Heart left ventricle (tissue), 16 donors: ENCODE results near the gene CIAO1. TPM values are rescaled to one million over a fixed set of nuclear protein-coding genes. Genes with fewer than 3 reads are reported as not detected.

ENCODE experiments used
- ATAC-seq, 4 donors: fragments of 200-7000 bp; cut with Tn5 transposase; one replicate each; pipeline ENCODE4 v1.9.1; 2020 to 2022; ENCODE audit warnings: moderate library complexity in 4 of 4, mild to moderate bottlenecking in 3 of 4, moderate number of reproducible peaks in 1 of 4
- DNase-seq, 5 donors: peaks; one replicate each; pipeline ENCODE4 v3.0.0-alpha.2; 2020
- H3K27ac ChIP-seq, 12 donors: fragments of 200-600 bp; sonication (generic) in 4 of 12; one replicate each; pipeline versions ENCODE4 v1.5.0 to v1.8.0; 2016 to 2022; ENCODE audit warnings: mild to moderate bottlenecking in 2 of 12
- H3K27me3 ChIP-seq, 9 donors: fragments of 200-600 bp; sonication (generic) in 2 of 9; one replicate each; pipeline versions ENCODE4 v1.5.1 to v1.8.0; 2016 to 2022; ENCODE audit warnings: mild to moderate bottlenecking in 3 of 9
- H3K36me3 ChIP-seq, 9 donors: fragments of 200-600 bp; sonication (generic) in 2 of 9; one replicate each; pipeline versions ENCODE4 v1.5.0 to v1.8.0; 2018 to 2022; ENCODE audit warnings: mild to moderate bottlenecking in 2 of 9
- H3K4me1 ChIP-seq, 12 donors: fragments of 200-600 bp; sonication (generic) in 4 of 12; one replicate each; pipeline versions ENCODE4 v1.5.0 to v1.8.0; 2016 to 2022; ENCODE audit warnings: mild to moderate bottlenecking in 3 of 12
- H3K4me3 ChIP-seq, 12 donors: fragments of 200-600 bp; sonication (generic) in 4 of 12; one replicate each; pipeline versions ENCODE4 v1.5.0 to v1.8.0; 2017 to 2022; ENCODE audit warnings: mild to moderate bottlenecking in 9 of 12, moderate library complexity in 4 of 12
- H3K9me3 ChIP-seq, 12 donors: fragments of 200-600 bp; sonication (generic) in 4 of 12; one replicate each; pipeline versions ENCODE4 v1.5.0 to v1.8.0; 2016 to 2022; ENCODE audit warnings: mild to moderate bottlenecking in 1 of 12
- POLR2A ChIP-seq, 2 donors: fragments of 450-650 bp; IDR thresholded peaks; one replicate each; pipeline ENCODE4 v1.6.1; 2017; ENCODE audit warnings: antibody characterized with exemption in 2 of 2, mild to moderate bottlenecking in 2 of 2, moderate library complexity in 2 of 2
- WGBS, 4 donors: extraction: QIAGEN DNeasy Blood & Tissue Kit in 2 of 4; methylation state at CpG; one replicate each; pipeline versions ENCODE4 v1.1.5 to v1.1.7; 2013 to 2018; 5-methylcytosine and 5-hydroxymethylcytosine counted together
- intact Hi-C, 10 donors: fragments of 100-400 bp; cut with DNase I; formaldehyde crosslinking; loops; one replicate each; pipeline versions ENCODE4 v1.11.1 to v1.14.2; 2022
- polyA plus RNA-seq, 2 donors: library from polyadenylated mRNA; stranded (reverse); fragments of 200-250 nt; gene quantifications; one replicate each; pipeline ENCODE4 v1.2.3, GENCODE V29; 2013
- total RNA-seq, 9 donors: library from RNA; depleted of rRNA in 2 of 9; stranded (reverse); fragments of >200 nt in 2 of 9; fragmentation: NEBNext Ultra II Directional in 3 of 9; extraction: Animal tissue kit (Norgen Biotek cat#: 25700) in 3 of 9; gene quantifications; one replicate each; pipeline versions ENCODE4 v1.1.0 to v1.2.4, GENCODE V29; 2016 to 2023
- TF ChIP-seq, protein P1 (sequence below), 12 donors: fragments of 200-600 bp; sonication (generic) in 4 of 12; IDR thresholded peaks; one replicate each; pipeline versions ENCODE4 v1.5.0 to v1.8.0; 2018 to 2022; ENCODE audit warnings: antibody characterized with exemption in 12 of 12, mild to moderate bottlenecking in 5 of 12
- donor health status: ischemic (EF 13 %, LVEDD 7.1; RV severe dilation, severe dysfunction).
- donor health status: healthy with polysubstance abuse.
- donor health status: DM: no; HTN: yes; CAD: no.
- donor health status: DM: no; HTN: no; CAD: no.
- donor health status: ischemic (EF 25% LVEDD 6.9; RV normal size, moderate dysfunction).
- donor health status: ischemic (EF 25% LVEDD 5.7; RV mildly dilated, moderate dysfunction).
- donor health status: healthy.
- donor health status: DM: yes; HTN: yes; CAD: no.
- donor health status: ischemic (EF 35%, LVEDD 5.7; RV mildly dilated, moderate dysfunction).
- donor health status: nonischemic (EF 11% LVEDD 7.7; RV severe dilation, severe dysfunction).
- donor health status: DM: yes; HTN: yes; CAD: no.
- donor health status: PGD.
- donor health status: ischemic (EF 29% LVEDD 5.4; RV normal size, mild dysfunction).
- donor health status: nonischemic (EF 23%, LVEDD 6.1; RV moderate dilation, normal function).

CIAO1 gene
- total and polyA plus RNA-seq, 11 donors = 20.5 to 109 (median 68.7) TPM

DNA sequence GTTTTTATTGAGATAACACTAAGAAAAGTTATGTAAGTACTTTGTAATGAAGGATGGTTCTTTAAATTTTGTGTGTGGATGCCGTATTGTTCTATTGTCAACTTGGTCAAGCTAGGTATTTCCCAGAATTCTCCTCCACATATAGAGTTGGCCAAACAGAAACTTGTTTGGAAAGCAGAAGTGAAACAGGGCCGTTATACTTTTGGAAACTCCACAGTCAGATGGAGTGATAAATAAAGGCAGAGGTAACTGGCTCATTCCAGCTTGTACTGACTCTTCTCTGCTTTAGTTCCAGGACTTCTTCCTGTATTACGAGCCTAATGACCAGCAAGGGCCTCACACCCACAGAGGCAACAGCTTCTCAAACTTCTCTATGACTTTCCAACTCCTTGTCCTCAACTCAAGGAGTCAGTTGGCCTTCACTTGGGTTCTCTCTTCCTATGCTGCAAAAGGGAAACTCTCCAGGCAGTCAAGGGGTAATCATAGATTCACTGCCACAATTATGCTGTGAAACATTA lies 41.0 kb upstream of the CIAO1 start:
- WGBS, 4 donors = 72 to 78% (median 74%) methylated on average over 3 of the region's 3 CpGs
- no peaks in the 10 kb centered on the region for H3K27me3 ChIP-seq
- H3K36me3 ChIP-seq = peaks cover 0 to 4% (median 0%) of the 10 kb centered on the region in 9 donors
- peaks cover 0 to 26% (median 0%) of the 10 kb centered on the region in 12 donors for H3K4me1 ChIP-seq
- peaks cover 0 to 5% (median 0%) of the 10 kb centered on the region in 12 donors for H3K9me3 ChIP-seq
- TF ChIP-seq, protein P1, sequence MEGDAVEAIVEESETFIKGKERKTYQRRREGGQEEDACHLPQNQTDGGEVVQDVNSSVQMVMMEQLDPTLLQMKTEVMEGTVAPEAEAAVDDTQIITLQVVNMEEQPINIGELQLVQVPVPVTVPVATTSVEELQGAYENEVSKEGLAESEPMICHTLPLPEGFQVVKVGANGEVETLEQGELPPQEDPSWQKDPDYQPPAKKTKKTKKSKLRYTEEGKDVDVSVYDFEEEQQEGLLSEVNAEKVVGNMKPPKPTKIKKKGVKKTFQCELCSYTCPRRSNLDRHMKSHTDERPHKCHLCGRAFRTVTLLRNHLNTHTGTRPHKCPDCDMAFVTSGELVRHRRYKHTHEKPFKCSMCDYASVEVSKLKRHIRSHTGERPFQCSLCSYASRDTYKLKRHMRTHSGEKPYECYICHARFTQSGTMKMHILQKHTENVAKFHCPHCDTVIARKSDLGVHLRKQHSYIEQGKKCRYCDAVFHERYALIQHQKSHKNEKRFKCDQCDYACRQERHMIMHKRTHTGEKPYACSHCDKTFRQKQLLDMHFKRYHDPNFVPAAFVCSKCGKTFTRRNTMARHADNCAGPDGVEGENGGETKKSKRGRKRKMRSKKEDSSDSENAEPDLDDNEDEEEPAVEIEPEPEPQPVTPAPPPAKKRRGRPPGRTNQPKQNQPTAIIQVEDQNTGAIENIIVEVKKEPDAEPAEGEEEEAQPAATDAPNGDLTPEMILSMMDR (IDR thresholded peaks at IDR 0.05) = no peak
- no peak for TF ChIP-seq POLR2A (IDR thresholded peaks at IDR 0.05)
- H3K27ac ChIP-seq = peak overlapping the region in 1 of 12 donors; percentile 87
- ATAC-seq (peak in 2 of 4 donors; percentile 47 to 49), DNase-seq (no peak)
- no peak overlapping the region for H3K4me3 ChIP-seq
- intact Hi-C loops = no loop called here

DNA sequence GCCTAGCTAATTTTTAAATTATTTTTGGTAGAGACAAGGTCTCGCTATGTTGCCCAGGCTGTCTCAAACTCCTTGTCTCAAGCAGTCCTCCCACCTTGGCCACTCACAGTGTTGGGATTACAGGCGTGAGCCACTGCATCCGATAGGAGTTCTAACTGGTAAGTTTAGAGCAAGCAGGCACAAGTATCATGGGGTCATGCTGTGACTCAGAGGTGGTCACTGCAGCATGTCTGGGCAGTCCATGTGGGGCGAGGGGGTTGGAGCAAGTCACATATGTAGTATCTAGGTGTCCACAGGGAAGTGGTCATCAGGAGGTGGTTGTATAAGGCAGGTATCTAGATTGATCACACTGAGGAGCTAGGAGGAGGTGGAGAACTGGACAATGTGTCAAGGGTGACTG lies 34.7 kb upstream of the CIAO1 start:
- peaks cover 0 to 12% (median 0%) of the 10 kb centered on the region in 12 donors for H3K4me1 ChIP-seq
- no peak for DNase-seq
- no peak for TF ChIP-seq POLR2A (IDR thresholded peaks at IDR 0.05)
- TF ChIP-seq, protein P1 (IDR thresholded peaks at IDR 0.05) = no peak
- no peaks in the 10 kb centered on the region for H3K27me3 ChIP-seq
- no peak overlapping the region for H3K27ac ChIP-seq
- intact Hi-C loops = no loop called here
- no peak overlapping the region for H3K4me3 ChIP-seq
- ATAC-seq = no peak
- H3K9me3 ChIP-seq = no peaks in the 10 kb centered on the region
- WGBS, 4 donors = 90 to 98% (median 97%) methylated on average over 4 of the region's 4 CpGs
- H3K36me3 ChIP-seq = peaks cover 0 to 4% (median 0%) of the 10 kb centered on the region in 9 donors

DNA sequence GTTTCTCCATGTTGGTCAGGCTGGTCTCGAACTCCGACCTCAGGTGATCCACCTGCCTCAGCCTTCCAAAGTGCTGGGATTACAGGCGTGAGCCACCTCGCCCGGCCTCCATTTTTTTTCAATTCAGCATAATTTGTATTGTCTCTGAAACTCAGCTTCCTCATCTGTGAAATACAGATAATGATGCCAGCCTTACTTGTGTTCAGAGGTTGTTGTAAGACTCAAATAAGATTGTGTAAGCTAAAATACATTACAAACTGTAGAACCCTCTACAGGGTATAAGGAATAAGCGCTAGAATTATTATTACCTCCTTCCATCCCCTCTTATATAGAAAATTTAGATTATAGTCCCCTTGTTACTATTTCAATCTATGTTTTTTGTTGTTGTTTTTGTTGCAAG lies 32.6 kb upstream of the CIAO1 start:
- Histone ChIP-seq H3K36me3 (no peaks in the 10 kb centered on the region), H3K4me1 (peaks cover 0 to 12% (median 0%) of the 10 kb centered on the region in 12 donors), H3K4me3 (no peak overlapping the region), H3K27ac (no peak overlapping the region), H3K27me3 (no peaks in the 10 kb centered on the region), H3K9me3 (no peaks in the 10 kb centered on the region)
- DNase-seq = no peak
- WGBS, 4 donors = 91 to 98% (median 95%) methylated on average over 6 of the region's 6 CpGs
- no peak for ATAC-seq
- intact Hi-C loops = no loop called here
- TF ChIP-seq, protein P1 (IDR thresholded peaks at IDR 0.05) = no peak
- no peak for TF ChIP-seq POLR2A (IDR thresholded peaks at IDR 0.05)

DNA sequence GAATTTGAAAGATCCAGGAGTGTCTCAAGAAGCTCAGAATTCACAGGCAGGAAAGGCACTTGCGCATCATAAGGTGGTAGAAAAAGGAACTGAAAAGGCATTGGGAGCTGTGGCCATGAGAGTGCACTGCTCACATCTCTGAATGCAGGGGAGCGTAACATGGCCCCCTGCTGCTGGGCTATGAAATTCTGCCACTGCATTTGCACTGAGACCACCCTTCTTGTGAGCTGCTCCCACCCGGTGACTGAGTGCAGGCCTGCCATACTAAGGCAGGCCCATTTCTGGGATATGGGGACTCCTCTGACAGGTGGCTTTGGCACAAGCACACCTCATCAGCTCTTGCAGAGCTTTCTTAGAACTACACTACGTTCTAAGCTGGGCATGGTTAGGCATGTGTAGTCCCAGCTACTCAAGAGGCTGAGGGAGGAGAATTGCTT lies 32.1 kb upstream of the CIAO1 start:
- intact Hi-C loops = no loop called here
- Histone ChIP-seq H3K27me3 (no peaks in the 10 kb centered on the region), H3K9me3 (no peaks in the 10 kb centered on the region), H3K4me1 (peaks cover 0 to 12% (median 0%) of the 10 kb centered on the region in 12 donors), H3K4me3 (no peak overlapping the region), H3K27ac (no peak overlapping the region), H3K36me3 (no peaks in the 10 kb centered on the region)
- TF ChIP-seq, protein P1 (IDR thresholded peaks at IDR 0.05) = no peak
- TF ChIP-seq POLR2A (IDR thresholded peaks at IDR 0.05) = no peak
- no peak for ATAC-seq
- DNase-seq = no peak
- 80 to 92% (median 89%) methylated on average over 4 of the region's 4 CpGs for WGBS, 4 donors
